ENCODE data around the gene GALNT9. TPM values are rescaled to one million over a fixed set of nuclear protein-coding genes. Genes with fewer than 3 reads are reported as not detected.

Gene GALNT9
- polyA plus RNA-seq, 1 donor from 2014 or later: 13.5 TPM

- H3K4me3 ChIP-seq (ENCODE audit: low read length): no peak overlapping the region
- H3K9me3 ChIP-seq (ENCODE audit: low read length): no peaks in the 10 kb centered on the region
- no peak overlapping the region for H2AFZ ChIP-seq (ENCODE audit: low read depth, low read length)
- TF ChIP-seq EP300 (conservative IDR thresholded peaks at IDR 0.05; ENCODE audit: poor library complexity, severe bottlenecking): no peak
- TF ChIP-seq CTCF (IDR thresholded peaks at IDR 0.05; ENCODE audit: poor library complexity, severe bottlenecking): no peak
- no peak for TF ChIP-seq SMC3 (conservative IDR thresholded peaks at IDR 0.05; ENCODE audit: poor library complexity)
- TF ChIP-seq POLR2AphosphoS5 (IDR thresholded peaks at IDR 0.05): no peak
- TF ChIP-seq MXI1 (conservative IDR thresholded peaks at IDR 0.05; ENCODE audit: poor library complexity, severe bottlenecking): no peak
- TF ChIP-seq EZH2 (IDR thresholded peaks at IDR 0.05; ENCODE audit: borderline replicate concordance, insufficient read depth, low read length, poor library complexity, severe bottlenecking): no peak
- no peak for TF ChIP-seq RAD21 (conservative IDR thresholded peaks at IDR 0.05)
- TF ChIP-seq REST (IDR thresholded peaks at IDR 0.05; ENCODE audit: borderline replicate concordance): no peak
- no peak for TF ChIP-seq TAF1 (IDR thresholded peaks at IDR 0.05; ENCODE audit: low read depth)
- H3F3A ChIP-seq (ENCODE audit: insufficient read depth, low read length, poor library complexity, severe bottlenecking): no peaks in the 10 kb centered on the region
- H3K36me3 ChIP-seq (ENCODE audit: insufficient read depth, low read length): no peaks in the 10 kb centered on the region
- no peak overlapping the region for H3K4me2 ChIP-seq (ENCODE audit: low read length)
- no peaks in the 10 kb centered on the region for H3K79me2 ChIP-seq (replicated peaks; ENCODE audit: insufficient read depth, low read length)
- H3K27me3 ChIP-seq (ENCODE audit: insufficient read depth, low read depth, low read length): no peaks in the 10 kb centered on the region
- no peak overlapping the region for H3K27ac ChIP-seq (ENCODE audit: low read length)
- H3K9me2 ChIP-seq (ENCODE audit: insufficient read depth, low read length): no peaks in the 10 kb centered on the region
- H3K9ac ChIP-seq (ENCODE audit: low read length): no peak overlapping the region
- no peaks in the 10 kb centered on the region for H4K20me1 ChIP-seq (ENCODE audit: insufficient read depth)
These were observed 56.7 kb downstream of the GALNT9 start for GRCh38 chr12:132272711-132273110.

- Histone ChIP-seq H3K9me3 (ENCODE audit: low read length) (no peaks in the 10 kb centered on the region), H2AFZ (ENCODE audit: low read depth, low read length) (no peak overlapping the region), H4K20me1 (ENCODE audit: insufficient read depth) (no peaks in the 10 kb centered on the region), H3K36me3 (ENCODE audit: insufficient read depth, low read length) (no peaks in the 10 kb centered on the region), H3K9ac (ENCODE audit: low read length) (no peak overlapping the region), H3F3A (ENCODE audit: insufficient read depth, low read length, poor library complexity, severe bottlenecking) (no peaks in the 10 kb centered on the region), H3K79me2 (replicated peaks; ENCODE audit: insufficient read depth, low read length) (no peaks in the 10 kb centered on the region), H3K9me2 (ENCODE audit: insufficient read depth, low read length) (no peaks in the 10 kb centered on the region), H3K4me2 (ENCODE audit: low read length) (no peak overlapping the region), H3K27me3 (ENCODE audit: insufficient read depth, low read depth, low read length) (no peaks in the 10 kb centered on the region), H3K4me3 (ENCODE audit: low read length) (no peak overlapping the region), H3K27ac (ENCODE audit: low read length) (no peak overlapping the region)
- TF ChIP-seq CTCF (IDR thresholded peaks at IDR 0.05; ENCODE audit: poor library complexity, severe bottlenecking) (no peak), SMC3 (conservative IDR thresholded peaks at IDR 0.05; ENCODE audit: poor library complexity) (no peak), TAF1 (IDR thresholded peaks at IDR 0.05; ENCODE audit: low read depth) (no peak), EP300 (conservative IDR thresholded peaks at IDR 0.05; ENCODE audit: poor library complexity, severe bottlenecking) (no peak), REST (IDR thresholded peaks at IDR 0.05; ENCODE audit: borderline replicate concordance) (no peak), EZH2 (IDR thresholded peaks at IDR 0.05; ENCODE audit: borderline replicate concordance, insufficient read depth, low read length, poor library complexity, severe bottlenecking) (no peak), POLR2AphosphoS5 (IDR thresholded peaks at IDR 0.05) (no peak), MXI1 (conservative IDR thresholded peaks at IDR 0.05; ENCODE audit: poor library complexity, severe bottlenecking) (no peak), RAD21 (conservative IDR thresholded peaks at IDR 0.05) (no peak)
These were observed 57.7 kb downstream of the GALNT9 start for GRCh38 chr12:132271755-132272092.
